ENCODE data around the gene MICAL1. TPM values are rescaled to one million over a fixed set of nuclear protein-coding genes. Genes with fewer than 3 reads are reported as not detected.
A peak's percentile ranks its signal among the peaks of the same experiment; 100 is the strongest.
"Not testable (repeated sequence)": the region's sequence is repeated elsewhere in the genome, so short reads cannot be mapped to it uniquely, and the experiment has no call there.

Gene MICAL1
- polyA plus RNA-seq, 4 donors, result 48.0 to 316 (median 181) TPM

GRCh38 chr6:109471105-109471810, 15.7 kb upstream of the MICAL1 start:
- FAIRE-seq (no peak), DNase-seq (no peak)
- Histone ChIP-seq H3K27ac (ENCODE audit: low read depth in 1 of 3, low read length in 2 of 3) (no peak overlapping the region), H3K4me1 (ENCODE audit: control insufficient read depth in 3 of 3, insufficient read depth in 2 of 3, low read depth in 1 of 3, low read length in 2 of 3) (peaks cover 0 to 5% (median under 1%) of the 10 kb centered on the region in 3 donors), H3K4me3 (ENCODE audit: low read depth in 1 of 3, low read length in 3 of 3) (no peak overlapping the region), H3K36me3 (ENCODE audit: control insufficient read depth in 3 of 3, insufficient read depth in 2 of 3, low read depth in 1 of 3, low read length in 3 of 3) (peaks cover 4 to 61% (median 7%) of the 10 kb centered on the region in 3 donors), H3K27me3 (ENCODE audit: control insufficient read depth in 3 of 3, insufficient read depth in 3 of 3, low read length in 3 of 3) (no peaks in the 10 kb centered on the region), H3K9me3 (ENCODE audit: control insufficient read depth in 2 of 2, insufficient read depth in 1 of 2, low read depth in 1 of 2, low read length in 1 of 2) (no peaks in the 10 kb centered on the region)
- 79 to 89% (median 86%) methylated on average over 5 of the region's 5 CpGs for WGBS, 3 donors

- no peak overlapping the region for H3K27ac ChIP-seq (ENCODE audit: low read depth in 1 of 3, low read length in 2 of 3)
- no peak overlapping the region for H3K4me3 ChIP-seq (ENCODE audit: low read depth in 1 of 3, low read length in 3 of 3)
- H3K27me3 ChIP-seq (ENCODE audit: control insufficient read depth in 3 of 3, insufficient read depth in 3 of 3, low read length in 3 of 3), result no peaks in the 10 kb centered on the region
- FAIRE-seq (no peak), DNase-seq (no peak)
- H3K4me1 ChIP-seq (ENCODE audit: control insufficient read depth in 3 of 3, insufficient read depth in 2 of 3, low read depth in 1 of 3, low read length in 2 of 3), result peaks cover 0 to 14% (median 2%) of the 10 kb centered on the region in 3 donors
- H3K9me3 ChIP-seq (ENCODE audit: control insufficient read depth in 2 of 2, insufficient read depth in 1 of 2, low read depth in 1 of 2, low read length in 1 of 2), result no peaks in the 10 kb centered on the region
- H3K36me3 ChIP-seq (ENCODE audit: control insufficient read depth in 3 of 3, insufficient read depth in 2 of 3, low read depth in 1 of 3, low read length in 3 of 3), result peaks cover 4 to 63% (median 11%) of the 10 kb centered on the region in 3 donors
- WGBS, 3 donors, result 90 to 95% (median 94%) methylated on average over 5 of the region's 5 CpGs
These were observed 14.1 kb upstream of the MICAL1 start for GRCh38 chr6:109469591-109470189.

DNA sequence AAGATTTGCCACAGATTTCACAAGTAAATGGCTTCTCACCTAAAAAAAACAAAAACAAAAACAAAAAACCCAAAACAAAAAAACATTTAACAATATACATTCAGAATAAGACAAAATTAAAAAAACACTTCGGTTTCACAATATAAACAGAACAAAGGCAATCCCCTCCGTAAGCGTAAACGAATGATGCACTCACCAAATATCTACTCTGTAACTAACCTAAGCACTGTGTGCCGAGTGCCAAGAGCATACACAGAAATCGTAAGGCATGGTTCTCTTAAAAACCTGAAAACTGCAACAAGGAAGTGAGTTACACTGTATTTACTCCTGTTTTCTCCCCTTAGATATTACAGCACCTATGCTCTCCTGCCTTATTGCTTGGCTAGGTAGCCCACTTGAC, 12.1 kb upstream of the MICAL1 start:
- H3K4me1 ChIP-seq (ENCODE audit: control insufficient read depth in 3 of 3, insufficient read depth in 2 of 3, low read depth in 1 of 3, low read length in 2 of 3), result peaks cover 0 to 14% (median 2%) of the 10 kb centered on the region in 3 donors
- no peak overlapping the region for H3K4me3 ChIP-seq (ENCODE audit: low read depth in 1 of 3, low read length in 3 of 3)
- DNase-seq (no peak), FAIRE-seq (no peak)
- peaks cover 4 to 51% (median 9%) of the 10 kb centered on the region in 3 donors for H3K36me3 ChIP-seq (ENCODE audit: control insufficient read depth in 3 of 3, insufficient read depth in 2 of 3, low read depth in 1 of 3, low read length in 3 of 3)
- no peaks in the 10 kb centered on the region for H3K9me3 ChIP-seq (ENCODE audit: control insufficient read depth in 2 of 2, insufficient read depth in 1 of 2, low read depth in 1 of 2, low read length in 1 of 2)
- no peaks in the 10 kb centered on the region for H3K27me3 ChIP-seq (ENCODE audit: control insufficient read depth in 3 of 3, insufficient read depth in 3 of 3, low read length in 3 of 3)
- 83 to 96% (median 94%) methylated on average over 6 of the region's 6 CpGs for WGBS, 3 donors
- H3K27ac ChIP-seq (ENCODE audit: low read depth in 1 of 3, low read length in 2 of 3), result no peak overlapping the region

GRCh38 chr6:109466212-109466923, 10.8 kb upstream of the MICAL1 start:
- H3K27me3 ChIP-seq (ENCODE audit: control insufficient read depth in 3 of 3, insufficient read depth in 3 of 3, low read length in 3 of 3), result no peaks in the 10 kb centered on the region
- DNase-seq, result peak; percentile 59 to 75
- FAIRE-seq, result no peak
- H3K9me3 ChIP-seq (ENCODE audit: control insufficient read depth in 2 of 2, insufficient read depth in 1 of 2, low read depth in 1 of 2, low read length in 1 of 2), result no peaks in the 10 kb centered on the region
- WGBS, 3 donors, result 65 to 78% (median 65%) methylated on average over 7 of the region's 7 CpGs
- peaks cover 4 to 40% (median 7%) of the 10 kb centered on the region in 3 donors for H3K36me3 ChIP-seq (ENCODE audit: control insufficient read depth in 3 of 3, insufficient read depth in 2 of 3, low read depth in 1 of 3, low read length in 3 of 3)
- H3K27ac ChIP-seq (ENCODE audit: low read depth in 1 of 3, low read length in 2 of 3), result peak overlapping the region in 2 of 3 donors; percentile 62 to 76
- peaks cover 0 to 14% (median 2%) of the 10 kb centered on the region in 3 donors for H3K4me1 ChIP-seq (ENCODE audit: control insufficient read depth in 3 of 3, insufficient read depth in 2 of 3, low read depth in 1 of 3, low read length in 2 of 3)
- no peak overlapping the region for H3K4me3 ChIP-seq (ENCODE audit: low read depth in 1 of 3, low read length in 3 of 3)

- peak overlapping the region in 1 of 3 donors; percentile 76 for H3K27ac ChIP-seq (ENCODE audit: low read depth in 1 of 3, low read length in 2 of 3)
- peaks cover 4 to 38% (median 7%) of the 10 kb centered on the region in 3 donors for H3K36me3 ChIP-seq (ENCODE audit: control insufficient read depth in 3 of 3, insufficient read depth in 2 of 3, low read depth in 1 of 3, low read length in 3 of 3)
- WGBS, 3 donors, result 76 to 81% (median 81%) methylated on average over 7 of the region's 7 CpGs
- no peaks in the 10 kb centered on the region for H3K9me3 ChIP-seq (ENCODE audit: control insufficient read depth in 2 of 2, insufficient read depth in 1 of 2, low read depth in 1 of 2, low read length in 1 of 2)
- DNase-seq (peak in 1 of 2 donors; percentile 44), FAIRE-seq (no peak)
- H3K4me1 ChIP-seq (ENCODE audit: control insufficient read depth in 3 of 3, insufficient read depth in 2 of 3, low read depth in 1 of 3, low read length in 2 of 3), result peaks cover 0 to 14% (median 2%) of the 10 kb centered on the region in 3 donors
- H3K4me3 ChIP-seq (ENCODE audit: low read depth in 1 of 3, low read length in 3 of 3), result no peak overlapping the region
- H3K27me3 ChIP-seq (ENCODE audit: control insufficient read depth in 3 of 3, insufficient read depth in 3 of 3, low read length in 3 of 3), result no peaks in the 10 kb centered on the region
These were observed 10.2 kb upstream of the MICAL1 start for GRCh38 chr6:109465772-109466171.

DNA sequence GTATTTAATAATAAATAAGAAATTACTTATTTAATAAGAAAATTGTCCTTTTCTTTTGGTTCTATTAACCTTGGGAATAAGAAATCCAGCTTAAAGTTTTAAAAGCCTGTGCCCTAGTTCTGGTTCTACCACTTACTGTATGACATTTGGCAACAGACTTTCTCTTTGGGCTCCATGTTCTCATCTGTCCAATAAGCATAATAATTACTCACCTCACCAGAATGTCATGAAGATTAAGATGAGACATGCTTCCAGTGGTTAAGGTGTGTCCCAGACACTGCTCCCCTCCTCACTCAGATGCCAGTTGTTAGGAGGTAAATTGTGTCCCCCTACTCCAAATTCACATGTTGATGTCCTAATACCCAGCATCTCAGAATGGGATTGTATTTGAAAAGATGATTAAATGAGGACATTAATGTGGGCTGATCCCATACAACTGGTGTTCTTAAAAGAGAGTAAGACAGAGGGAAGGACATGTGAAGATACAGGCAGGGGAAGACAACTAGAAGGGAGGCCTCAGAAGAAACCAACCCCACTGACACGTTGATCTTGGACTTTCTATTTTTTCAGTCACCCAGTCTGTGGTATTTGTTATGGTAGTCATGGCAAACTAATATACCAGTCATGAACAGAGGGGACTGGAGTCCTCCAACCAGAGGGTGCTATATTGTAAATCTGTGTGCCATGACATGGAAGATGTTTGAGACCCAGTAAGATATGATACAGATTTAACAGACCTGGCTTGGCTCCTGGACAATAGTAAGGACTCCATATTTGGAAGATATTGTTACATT, 6.4 kb upstream of the MICAL1 start:
- no peak overlapping the region for H3K4me3 ChIP-seq (ENCODE audit: low read depth in 1 of 3, low read length in 3 of 3)
- FAIRE-seq (no peak), DNase-seq (no peak)
- peaks cover 4 to 15% (median 4%) of the 10 kb centered on the region in 3 donors for H3K36me3 ChIP-seq (ENCODE audit: control insufficient read depth in 3 of 3, insufficient read depth in 2 of 3, low read depth in 1 of 3, low read length in 3 of 3)
- WGBS, 3 donors, result 75 to 80% (median 78%) methylated on average over 1 of the region's 1 CpG
- no peak overlapping the region for H3K27ac ChIP-seq (ENCODE audit: low read depth in 1 of 3, low read length in 2 of 3)
- H3K9me3 ChIP-seq (ENCODE audit: control insufficient read depth in 2 of 2, insufficient read depth in 1 of 2, low read depth in 1 of 2, low read length in 1 of 2), result no peaks in the 10 kb centered on the region
- H3K27me3 ChIP-seq (ENCODE audit: control insufficient read depth in 3 of 3, insufficient read depth in 3 of 3, low read length in 3 of 3), result no peaks in the 10 kb centered on the region
- peaks cover 3 to 26% (median 3%) of the 10 kb centered on the region in 3 donors for H3K4me1 ChIP-seq (ENCODE audit: control insufficient read depth in 3 of 3, insufficient read depth in 2 of 3, low read depth in 1 of 3, low read length in 2 of 3)

GRCh38 chr6:109461205-109461604, 5.6 kb upstream of the MICAL1 start:
- 98 to 100% (median 100%) methylated on average over 1 of the region's 1 CpG for WGBS, 3 donors
- not testable (repeated sequence) for H3K27me3 ChIP-seq (ENCODE audit: control insufficient read depth in 3 of 3, insufficient read depth in 3 of 3, low read length in 3 of 3); H3K4me3 ChIP-seq (ENCODE audit: low read depth in 1 of 3, low read length in 3 of 3); FAIRE-seq; H3K27ac ChIP-seq (ENCODE audit: low read depth in 1 of 3, low read length in 2 of 3); DNase-seq; H3K9me3 ChIP-seq (ENCODE audit: control insufficient read depth in 2 of 2, insufficient read depth in 1 of 2, low read depth in 1 of 2, low read length in 1 of 2)
- Histone ChIP-seq H3K4me1 (ENCODE audit: control insufficient read depth in 3 of 3, insufficient read depth in 2 of 3, low read depth in 1 of 3, low read length in 2 of 3) (peaks cover 3 to 26% (median 3%) of the 10 kb centered on the region in 3 donors), H3K36me3 (ENCODE audit: control insufficient read depth in 3 of 3, insufficient read depth in 2 of 3, low read depth in 1 of 3, low read length in 3 of 3) (peaks cover 4 to 15% (median 4%) of the 10 kb centered on the region in 3 donors)

Measured in small intestine (tissue), 7 donors.